ENCODE data around the gene NTN5.
"Not testable (repeated sequence)": the region's sequence is repeated elsewhere in the genome, so short reads cannot be mapped to it uniquely, and the experiment has no call there.

The NTN5 gene

GRCh38 chr19:48660852-48661710 lies 11.7 kb downstream of the NTN5 start:
- Histone ChIP-seq H3K4me3 (ENCODE audit: low read depth in 1 of 5, low read length in 5 of 5) (peak overlapping the region in 2 of 5 donors; percentile 17 to 26), H3K27me3 (ENCODE audit: control insufficient read depth in 5 of 5, insufficient read depth in 4 of 5, low read length in 5 of 5) (no peaks in the 10 kb centered on the region), H3K36me3 (ENCODE audit: control insufficient read depth in 5 of 5, insufficient read depth in 5 of 5, low read length in 5 of 5) (no peaks in the 10 kb centered on the region), H3K9ac (ENCODE audit: low read length in 5 of 5) (peak overlapping the region in 1 of 5 donors; percentile 9), H3K27ac (ENCODE audit: low read depth, low read length) (peak overlapping the region; percentile 54), H3K9me3 (ENCODE audit: control insufficient read depth in 5 of 5, low read length in 5 of 5) (no peaks in the 10 kb centered on the region), H3K4me1 (ENCODE audit: control insufficient read depth in 5 of 5, insufficient read depth in 5 of 5, low read length in 5 of 5) (peaks cover 3 to 10% (median 7%) of the 10 kb centered on the region in 5 donors)

GRCh38 chr19:48659768-48660167 lies 13.0 kb downstream of the NTN5 start:
- Histone ChIP-seq H3K27ac (ENCODE audit: low read depth, low read length) (no peak overlapping the region), H3K4me1 (ENCODE audit: control insufficient read depth in 5 of 5, insufficient read depth in 5 of 5, low read length in 5 of 5) (peaks cover 3 to 10% (median 7%) of the 10 kb centered on the region in 5 donors), H3K9me3 (ENCODE audit: control insufficient read depth in 5 of 5, low read length in 5 of 5) (no peaks in the 10 kb centered on the region), H3K4me3 (ENCODE audit: low read depth in 1 of 5, low read length in 5 of 5) (no peak overlapping the region), H3K27me3 (ENCODE audit: control insufficient read depth in 5 of 5, insufficient read depth in 4 of 5, low read length in 5 of 5) (peaks cover 0 to under 1% (median 0%) of the 10 kb centered on the region in 5 donors), H3K36me3 (ENCODE audit: control insufficient read depth in 5 of 5, insufficient read depth in 5 of 5, low read length in 5 of 5) (no peaks in the 10 kb centered on the region), H3K9ac (ENCODE audit: low read length in 5 of 5) (no peak overlapping the region)

GRCh38 chr19:48658483-48658882 lies 14.3 kb downstream of the NTN5 start:
- Histone ChIP-seq H3K9me3 (ENCODE audit: control insufficient read depth in 5 of 5, low read length in 5 of 5) (no peaks in the 10 kb centered on the region), H3K9ac (ENCODE audit: low read length in 5 of 5) (no peak overlapping the region), H3K36me3 (ENCODE audit: control insufficient read depth in 5 of 5, insufficient read depth in 5 of 5, low read length in 5 of 5) (no peaks in the 10 kb centered on the region), H3K27ac (ENCODE audit: low read depth, low read length) (no peak overlapping the region), H3K4me1 (ENCODE audit: control insufficient read depth in 5 of 5, insufficient read depth in 5 of 5, low read length in 5 of 5) (peaks cover 3 to 10% (median 7%) of the 10 kb centered on the region in 5 donors), H3K4me3 (ENCODE audit: low read depth in 1 of 5, low read length in 5 of 5) (no peak overlapping the region), H3K27me3 (ENCODE audit: control insufficient read depth in 5 of 5, insufficient read depth in 4 of 5, low read length in 5 of 5) (peaks cover 0 to 3% (median 0%) of the 10 kb centered on the region in 5 donors)

GRCh38 chr19:48657828-48658227 lies 15.0 kb downstream of the NTN5 start:
- peaks cover 3 to 10% (median 7%) of the 10 kb centered on the region in 5 donors for H3K4me1 ChIP-seq (ENCODE audit: control insufficient read depth in 5 of 5, insufficient read depth in 5 of 5, low read length in 5 of 5)
- not testable (repeated sequence) for H3K4me3 ChIP-seq (ENCODE audit: low read depth in 1 of 5, low read length in 5 of 5); H3K9me3 ChIP-seq (ENCODE audit: control insufficient read depth in 5 of 5, low read length in 5 of 5); H3K36me3 ChIP-seq (ENCODE audit: control insufficient read depth in 5 of 5, insufficient read depth in 5 of 5, low read length in 5 of 5); H3K9ac ChIP-seq (ENCODE audit: low read length in 5 of 5); H3K27ac ChIP-seq (ENCODE audit: low read depth, low read length); H3K27me3 ChIP-seq (ENCODE audit: control insufficient read depth in 5 of 5, insufficient read depth in 4 of 5, low read length in 5 of 5)

GRCh38 chr19:48656840-48657474 lies 15.9 kb downstream of the NTN5 start:
- Histone ChIP-seq H3K36me3 (ENCODE audit: control insufficient read depth in 5 of 5, insufficient read depth in 5 of 5, low read length in 5 of 5) (no peaks in the 10 kb centered on the region), H3K27ac (ENCODE audit: low read depth, low read length) (no peak overlapping the region), H3K4me1 (ENCODE audit: control insufficient read depth in 5 of 5, insufficient read depth in 5 of 5, low read length in 5 of 5) (peaks cover 3 to 10% (median 7%) of the 10 kb centered on the region in 5 donors), H3K27me3 (ENCODE audit: control insufficient read depth in 5 of 5, insufficient read depth in 4 of 5, low read length in 5 of 5) (peaks cover 0 to 3% (median 0%) of the 10 kb centered on the region in 5 donors), H3K9me3 (ENCODE audit: control insufficient read depth in 5 of 5, low read length in 5 of 5) (no peaks in the 10 kb centered on the region), H3K9ac (ENCODE audit: low read length in 5 of 5) (no peak overlapping the region), H3K4me3 (ENCODE audit: low read depth in 1 of 5, low read length in 5 of 5) (no peak overlapping the region)

GRCh38 chr19:48654299-48655059 lies 18.3 kb downstream of the NTN5 start:
- H3K9ac ChIP-seq (ENCODE audit: low read length in 5 of 5): no peak overlapping the region
- no peak overlapping the region for H3K27ac ChIP-seq (ENCODE audit: low read depth, low read length)
- H3K36me3 ChIP-seq (ENCODE audit: control insufficient read depth in 5 of 5, insufficient read depth in 5 of 5, low read length in 5 of 5): no peaks in the 10 kb centered on the region
- H3K9me3 ChIP-seq (ENCODE audit: control insufficient read depth in 5 of 5, low read length in 5 of 5): no peaks in the 10 kb centered on the region
- peaks cover 0 to 3% (median 0%) of the 10 kb centered on the region in 5 donors for H3K27me3 ChIP-seq (ENCODE audit: control insufficient read depth in 5 of 5, insufficient read depth in 4 of 5, low read length in 5 of 5)
- no peak overlapping the region for H3K4me3 ChIP-seq (ENCODE audit: low read depth in 1 of 5, low read length in 5 of 5)
- H3K4me1 ChIP-seq (ENCODE audit: control insufficient read depth in 5 of 5, insufficient read depth in 5 of 5, low read length in 5 of 5): no peaks in the 10 kb centered on the region

GRCh38 chr19:48651683-48652048 lies 21.2 kb downstream of the NTN5 start:
- Histone ChIP-seq H3K36me3 (ENCODE audit: control insufficient read depth in 5 of 5, insufficient read depth in 5 of 5, low read length in 5 of 5) (no peaks in the 10 kb centered on the region), H3K27me3 (ENCODE audit: control insufficient read depth in 5 of 5, insufficient read depth in 4 of 5, low read length in 5 of 5) (peaks cover 0 to 3% (median 0%) of the 10 kb centered on the region in 5 donors), H3K4me3 (ENCODE audit: low read depth in 1 of 5, low read length in 5 of 5) (no peak overlapping the region), H3K4me1 (ENCODE audit: control insufficient read depth in 5 of 5, insufficient read depth in 5 of 5, low read length in 5 of 5) (no peaks in the 10 kb centered on the region), H3K9me3 (ENCODE audit: control insufficient read depth in 5 of 5, low read length in 5 of 5) (no peaks in the 10 kb centered on the region), H3K9ac (ENCODE audit: low read length in 5 of 5) (no peak overlapping the region), H3K27ac (ENCODE audit: low read depth, low read length) (no peak overlapping the region)

GRCh38 chr19:48650974-48651682 lies 21.7 kb downstream of the NTN5 start:
- Histone ChIP-seq H3K36me3 (ENCODE audit: control insufficient read depth in 5 of 5, insufficient read depth in 5 of 5, low read length in 5 of 5) (no peaks in the 10 kb centered on the region), H3K4me3 (ENCODE audit: low read depth in 1 of 5, low read length in 5 of 5) (no peak overlapping the region), H3K9ac (ENCODE audit: low read length in 5 of 5) (no peak overlapping the region), H3K27me3 (ENCODE audit: control insufficient read depth in 5 of 5, insufficient read depth in 4 of 5, low read length in 5 of 5) (peaks cover 0 to 3% (median 0%) of the 10 kb centered on the region in 5 donors), H3K27ac (ENCODE audit: low read depth, low read length) (no peak overlapping the region), H3K9me3 (ENCODE audit: control insufficient read depth in 5 of 5, low read length in 5 of 5) (no peaks in the 10 kb centered on the region), H3K4me1 (ENCODE audit: control insufficient read depth in 5 of 5, insufficient read depth in 5 of 5, low read length in 5 of 5) (peaks cover 0 to 5% (median 2%) of the 10 kb centered on the region in 5 donors)

- Histone ChIP-seq H3K4me1 (ENCODE audit: control insufficient read depth in 5 of 5, insufficient read depth in 5 of 5, low read length in 5 of 5) (peaks cover 1 to 20% (median 18%) of the 10 kb centered on the region in 5 donors), H3K27ac (ENCODE audit: low read depth, low read length) (no peak overlapping the region), H3K9ac (ENCODE audit: low read length in 5 of 5) (no peak overlapping the region), H3K4me3 (ENCODE audit: low read depth in 1 of 5, low read length in 5 of 5) (no peak overlapping the region), H3K27me3 (ENCODE audit: control insufficient read depth in 5 of 5, insufficient read depth in 4 of 5, low read length in 5 of 5) (peaks cover 0 to 8% (median 0%) of the 10 kb centered on the region in 5 donors), H3K9me3 (ENCODE audit: control insufficient read depth in 5 of 5, low read length in 5 of 5) (no peaks in the 10 kb centered on the region), H3K36me3 (ENCODE audit: control insufficient read depth in 5 of 5, insufficient read depth in 5 of 5, low read length in 5 of 5) (no peaks in the 10 kb centered on the region)
These were observed 24.7 kb downstream of the NTN5 start for GRCh38 chr19:48648134-48648533.

Data from subcutaneous abdominal adipose tissue (tissue), 5 donors.